ENCODE data around the gene CASZ1. TPM values are rescaled to one million over a fixed set of nuclear protein-coding genes. Genes with fewer than 3 reads are reported as not detected.

Gene CASZ1
- total RNA-seq, 4 donors from 2014 or later: 140 to 210 (median 169) TPM

DNA sequence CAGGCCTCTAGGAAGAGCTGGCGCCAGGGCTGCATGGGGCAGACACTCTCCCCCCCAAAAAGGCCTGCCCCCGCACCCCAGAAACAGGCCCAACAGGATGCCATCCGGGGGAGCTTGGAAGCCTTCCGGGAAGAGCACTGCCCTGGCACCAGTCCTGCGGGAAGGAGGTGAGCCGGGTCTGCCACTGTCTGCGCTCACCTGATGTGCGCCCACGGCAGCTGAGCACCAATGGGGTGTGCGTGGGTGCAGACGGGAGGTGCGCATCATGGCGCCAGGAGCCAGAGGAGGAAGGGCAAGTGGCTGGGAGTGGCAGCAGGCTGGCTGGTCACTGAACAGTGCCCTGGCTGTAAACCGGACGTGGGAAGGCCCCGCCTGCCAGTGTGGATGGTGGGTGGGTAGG, 73.6 kb downstream of the CASZ1 start:
- TF ChIP-seq, protein P1, sequence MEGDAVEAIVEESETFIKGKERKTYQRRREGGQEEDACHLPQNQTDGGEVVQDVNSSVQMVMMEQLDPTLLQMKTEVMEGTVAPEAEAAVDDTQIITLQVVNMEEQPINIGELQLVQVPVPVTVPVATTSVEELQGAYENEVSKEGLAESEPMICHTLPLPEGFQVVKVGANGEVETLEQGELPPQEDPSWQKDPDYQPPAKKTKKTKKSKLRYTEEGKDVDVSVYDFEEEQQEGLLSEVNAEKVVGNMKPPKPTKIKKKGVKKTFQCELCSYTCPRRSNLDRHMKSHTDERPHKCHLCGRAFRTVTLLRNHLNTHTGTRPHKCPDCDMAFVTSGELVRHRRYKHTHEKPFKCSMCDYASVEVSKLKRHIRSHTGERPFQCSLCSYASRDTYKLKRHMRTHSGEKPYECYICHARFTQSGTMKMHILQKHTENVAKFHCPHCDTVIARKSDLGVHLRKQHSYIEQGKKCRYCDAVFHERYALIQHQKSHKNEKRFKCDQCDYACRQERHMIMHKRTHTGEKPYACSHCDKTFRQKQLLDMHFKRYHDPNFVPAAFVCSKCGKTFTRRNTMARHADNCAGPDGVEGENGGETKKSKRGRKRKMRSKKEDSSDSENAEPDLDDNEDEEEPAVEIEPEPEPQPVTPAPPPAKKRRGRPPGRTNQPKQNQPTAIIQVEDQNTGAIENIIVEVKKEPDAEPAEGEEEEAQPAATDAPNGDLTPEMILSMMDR (IDR thresholded peaks at IDR 0.05): no peak
- no peak for TF ChIP-seq POLR2A (IDR thresholded peaks at IDR 0.05)
- WGBS, 2 donors: 50 to 60% methylated on average over 15 to 16 of the region's 16 CpGs
- DNase-seq (ENCODE audit: low spot score in 2 of 2): no peak
- no peak overlapping the region for H3K4me3 ChIP-seq (ENCODE audit: low read depth, poor library complexity, severe bottlenecking)
- intact Hi-C loops (cut with DNase I; ENCODE audit: low total_unique reads): no loop called here

DNA sequence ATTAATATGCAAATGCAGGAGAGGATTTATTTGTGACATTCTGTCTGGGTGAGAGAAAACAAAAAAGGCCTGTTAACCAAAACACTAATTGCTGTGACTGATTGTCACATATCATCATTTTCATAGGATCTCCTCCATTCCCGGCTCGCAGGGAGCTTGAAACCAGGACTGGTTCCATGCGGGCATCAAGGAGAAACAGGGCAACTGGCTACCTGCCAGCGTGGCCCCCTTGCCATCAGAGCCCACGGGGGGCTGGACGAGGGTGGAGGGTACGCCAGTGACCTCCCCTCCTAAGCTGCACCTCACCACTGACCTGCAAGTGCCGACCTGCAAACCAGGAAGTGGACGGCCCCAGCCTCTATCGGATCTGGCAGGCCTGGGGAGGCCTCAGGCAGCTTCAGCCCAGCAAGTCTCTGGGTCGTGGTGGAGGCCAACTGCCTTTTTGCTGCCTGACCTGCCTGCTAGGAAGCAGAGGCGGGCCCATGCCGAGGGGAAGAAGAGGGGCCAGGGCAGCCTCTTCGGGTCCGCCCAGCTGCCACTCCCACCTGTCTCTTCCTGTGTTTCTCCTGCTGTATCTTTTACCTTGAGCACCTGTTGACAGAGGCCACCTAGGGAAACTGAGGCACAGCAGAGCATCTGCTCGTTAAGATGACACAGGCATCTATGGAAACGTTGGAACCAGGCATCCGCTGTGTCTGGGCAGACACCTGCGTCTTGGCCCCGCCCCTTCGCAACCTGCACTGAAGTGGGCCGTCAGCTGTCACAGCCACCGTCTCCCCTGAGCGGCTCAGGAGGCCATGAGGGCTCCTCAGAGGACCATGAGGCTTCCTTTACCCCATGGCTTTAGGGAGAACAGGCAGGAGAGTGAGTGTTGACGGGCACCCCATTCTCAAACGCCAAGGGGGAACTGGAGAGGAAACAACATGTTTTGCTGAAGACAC, 74.8 kb downstream of the CASZ1 start:
- DNase-seq (ENCODE audit: low spot score in 2 of 2): no peak
- intact Hi-C loops (cut with DNase I; ENCODE audit: low total_unique reads): no loop called here
- TF ChIP-seq, protein P1 (IDR thresholded peaks at IDR 0.05): no peak
- no peak for TF ChIP-seq POLR2A (IDR thresholded peaks at IDR 0.05)
- WGBS, 2 donors: 47 to 57% methylated on average over 25 to 26 of the region's 26 CpGs
- H3K4me3 ChIP-seq (ENCODE audit: low read depth, poor library complexity, severe bottlenecking): no peak overlapping the region

DNA sequence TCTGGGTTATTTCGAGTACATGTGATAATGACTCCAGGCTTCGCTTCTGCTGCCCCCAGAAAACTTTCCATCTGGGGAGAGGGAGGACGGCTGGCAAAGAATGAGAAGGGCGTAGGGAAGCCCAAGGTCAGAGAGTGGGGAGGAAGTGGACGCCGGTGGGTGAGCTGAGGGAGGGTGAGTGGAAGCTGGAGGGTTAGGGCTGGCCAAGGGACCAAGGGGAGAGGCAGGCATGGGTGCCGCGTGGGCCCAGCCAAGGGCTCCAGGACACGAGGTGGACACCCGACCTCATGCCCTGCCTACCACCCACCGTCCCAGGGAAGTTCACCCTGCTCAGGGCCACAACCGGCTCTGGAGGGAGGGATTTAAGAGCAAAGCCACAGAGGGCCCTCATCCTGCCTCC, 75.8 kb downstream of the CASZ1 start:
- TF ChIP-seq, protein P1 (IDR thresholded peaks at IDR 0.05): no peak
- TF ChIP-seq POLR2A (IDR thresholded peaks at IDR 0.05): no peak
- intact Hi-C loops (cut with DNase I; ENCODE audit: low total_unique reads): no loop called here
- no peak overlapping the region for H3K4me3 ChIP-seq (ENCODE audit: low read depth, poor library complexity, severe bottlenecking)
- 85% methylated on average over 12 of the region's 12 CpGs for WGBS, 2 donors
- no peak for DNase-seq (ENCODE audit: low spot score in 2 of 2)

DNA sequence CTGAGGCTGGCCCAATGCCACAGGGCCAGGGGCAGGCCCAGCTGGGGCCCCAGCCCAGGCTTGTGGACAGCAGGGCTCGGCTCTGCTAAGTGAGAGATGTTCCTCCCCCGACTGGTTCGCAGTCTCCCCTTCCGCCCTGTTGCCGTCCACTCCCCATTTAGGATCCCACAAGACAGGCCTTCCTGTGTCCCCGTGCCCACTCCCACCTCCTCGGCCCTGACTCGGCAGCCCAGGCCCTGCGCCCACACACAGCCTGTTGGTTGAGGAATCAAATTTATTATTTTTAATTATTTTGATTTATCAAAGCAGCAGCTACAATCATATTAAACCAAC, 78.4 kb downstream of the CASZ1 start:
- no peak for DNase-seq (ENCODE audit: low spot score in 2 of 2)
- WGBS, 2 donors: 88 to 91% methylated on average over 9 of the region's 9 CpGs
- intact Hi-C loops (cut with DNase I; ENCODE audit: low total_unique reads): no loop called here
- no peak overlapping the region for H3K4me3 ChIP-seq (ENCODE audit: low read depth, poor library complexity, severe bottlenecking)
- TF ChIP-seq, protein P1 (IDR thresholded peaks at IDR 0.05): no peak
- no peak for TF ChIP-seq POLR2A (IDR thresholded peaks at IDR 0.05)

DNA sequence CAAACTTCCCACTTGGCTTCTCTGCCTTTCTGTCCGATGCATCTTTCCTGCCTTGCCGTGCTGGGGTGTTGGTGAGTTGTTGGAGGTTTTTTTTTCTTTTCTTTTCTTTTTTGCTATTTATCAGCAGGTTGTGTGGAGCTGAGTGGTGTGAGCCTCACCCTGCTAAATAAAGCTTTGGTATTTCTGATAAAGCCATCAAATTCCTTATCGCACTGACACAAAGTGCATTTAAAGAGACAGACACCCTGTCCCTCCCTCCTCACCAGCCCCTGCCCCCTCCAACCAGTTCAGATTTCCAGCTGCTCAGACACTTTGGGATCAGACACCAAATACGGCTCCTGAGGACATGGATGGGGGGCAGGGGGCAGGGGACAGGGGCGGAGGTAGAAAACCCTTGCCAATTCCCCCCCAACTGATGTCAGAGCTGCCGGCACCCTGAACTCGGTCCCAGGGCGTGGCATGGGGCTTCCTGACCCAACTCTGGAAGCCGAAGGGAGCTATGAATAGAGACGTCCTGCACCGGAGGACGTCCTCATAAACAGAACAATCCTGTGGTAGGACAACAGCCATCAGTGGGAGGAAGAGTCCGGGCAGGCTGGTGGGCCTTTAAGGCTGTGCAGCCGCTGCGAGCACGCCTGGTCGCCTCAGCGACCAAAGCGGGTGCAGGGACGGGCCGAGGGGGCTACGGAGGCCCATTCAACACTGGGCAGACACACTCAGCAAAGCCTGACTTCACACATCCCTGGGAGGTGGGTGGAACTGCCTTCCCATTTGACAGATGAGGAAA, 79.0 kb downstream of the CASZ1 start:
- WGBS, 2 donors: 54 to 72% methylated on average over 22 of the region's 22 CpGs
- no peak overlapping the region for H3K4me3 ChIP-seq (ENCODE audit: low read depth, poor library complexity, severe bottlenecking)
- no peak for DNase-seq (ENCODE audit: low spot score in 2 of 2)
- intact Hi-C loops (cut with DNase I; ENCODE audit: low total_unique reads): no loop called here
- TF ChIP-seq, protein P1 (IDR thresholded peaks at IDR 0.05): no peak
- TF ChIP-seq POLR2A (IDR thresholded peaks at IDR 0.05): no peak

All from lower leg skin (tissue), 4 donors.